HG02798 (cell line): ENCODE results near the gene SOS1.
"Not testable (repeated sequence)": the region's sequence is repeated elsewhere in the genome, so short reads cannot be mapped to it uniquely, and the experiment has no call there.

ENCODE experiments used
- ATAC-seq: cut with Tn5 transposase; IDR thresholded peaks from one replicate; pipeline ENCODE4 v1.9.1; 2021; ENCODE audit warnings: mild to moderate bottlenecking; ENCODE audit not compliant: unreplicated experiment, poor library complexity

Gene SOS1

DNA sequence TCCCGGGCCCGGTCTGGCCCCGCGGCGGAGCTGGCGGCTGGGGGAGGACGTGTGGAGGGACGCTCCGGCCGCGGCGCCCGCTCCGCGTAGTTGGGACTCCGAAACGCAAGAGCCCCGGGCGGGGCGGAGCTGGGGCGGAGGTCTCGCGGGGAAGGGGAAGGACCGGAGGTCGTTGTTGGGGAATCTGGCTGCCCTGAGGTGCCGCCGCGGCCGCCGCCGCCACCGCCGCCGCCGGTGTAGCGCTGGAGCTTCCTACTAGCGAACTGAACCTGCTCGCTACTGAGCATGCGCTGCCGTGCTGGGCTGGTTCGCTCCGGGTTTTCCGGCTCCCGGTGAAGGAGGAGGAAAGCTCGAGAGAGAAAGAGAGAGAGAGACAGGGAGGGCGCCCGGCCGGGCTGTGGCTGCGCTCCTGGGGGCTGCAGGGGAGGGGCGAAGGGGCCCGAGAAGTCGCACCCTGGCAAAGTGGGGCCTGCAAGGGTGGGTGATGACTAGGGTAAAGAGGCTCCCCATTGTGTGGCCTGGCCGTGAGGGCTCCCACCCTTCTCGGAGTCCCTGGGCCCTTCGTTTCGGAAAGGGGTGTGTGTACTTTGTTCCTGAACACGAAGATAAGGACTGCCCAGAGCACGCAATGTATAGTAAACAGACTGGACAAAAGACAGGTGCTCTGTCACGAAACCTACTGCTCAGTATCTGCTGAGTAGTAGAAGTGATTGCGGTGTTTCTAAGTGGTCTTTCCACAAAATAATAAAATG, at the start of gene SOS1:
Gene SOS1 (minus strand): TSS at position 281 of the 752 bp plus-strand sequence. CDS start 629 bp downstream, outside the sequence.
- ATAC-seq = peak; percentile 58

DNA sequence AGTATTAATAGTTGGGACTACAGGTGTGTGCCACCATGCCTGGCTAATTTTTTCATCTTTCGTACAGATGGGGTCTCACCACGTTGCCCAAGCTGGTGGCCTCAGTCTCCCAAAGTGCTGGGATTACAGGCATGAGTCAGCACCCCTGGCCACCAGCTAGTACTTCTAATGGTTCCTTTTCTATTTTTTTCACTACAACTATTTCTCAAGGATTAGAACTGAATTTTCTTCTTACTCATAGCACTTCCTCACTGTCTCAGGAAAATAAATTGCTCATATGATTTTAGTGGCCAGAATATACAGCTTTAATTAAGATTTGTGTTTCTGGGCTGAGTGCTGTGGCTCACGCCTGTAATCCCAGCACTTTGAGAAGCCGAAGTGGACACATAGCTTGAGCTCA, 43.2 kb upstream of the SOS1 start:
- no peak for ATAC-seq

DNA sequence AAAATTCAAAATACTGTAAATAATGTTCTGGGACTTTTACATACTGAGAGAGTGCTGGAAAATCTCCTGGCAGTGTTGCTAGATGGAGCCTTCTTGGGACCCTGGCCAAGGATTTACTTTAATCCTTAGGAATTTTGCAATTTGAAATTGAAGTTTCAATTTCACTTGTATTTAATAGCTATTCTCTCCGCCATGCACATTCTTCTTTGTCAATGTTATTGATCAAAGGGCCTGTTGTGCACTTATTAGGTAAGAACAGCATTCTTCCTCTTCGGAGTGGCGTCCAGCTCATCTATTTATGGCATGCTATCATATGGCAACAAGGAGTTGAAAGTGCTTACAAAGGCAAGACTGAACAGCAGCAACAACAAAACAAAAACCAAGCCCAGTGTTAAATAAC, 40.1 kb upstream of the SOS1 start:
- ATAC-seq = no peak

DNA sequence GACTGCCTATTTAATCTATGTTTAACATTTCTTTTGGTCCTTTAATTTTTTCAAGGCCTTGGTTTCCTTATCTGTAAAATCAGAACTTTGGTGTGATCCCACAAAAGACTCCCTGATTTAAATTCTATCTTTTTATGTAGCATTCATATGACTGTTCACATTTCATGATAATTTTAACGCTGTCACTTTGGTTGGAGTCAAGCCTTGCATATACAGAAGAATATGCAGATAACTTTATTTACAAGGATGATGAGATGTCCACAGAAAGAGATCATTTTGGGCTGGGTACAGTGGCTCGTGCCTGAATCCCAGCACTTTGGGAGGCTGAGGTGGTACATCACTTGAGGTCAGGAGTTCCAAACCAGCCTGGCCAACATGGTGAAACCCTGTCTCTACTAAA, 38.4 kb upstream of the SOS1 start:
- no peak for ATAC-seq

DNA sequence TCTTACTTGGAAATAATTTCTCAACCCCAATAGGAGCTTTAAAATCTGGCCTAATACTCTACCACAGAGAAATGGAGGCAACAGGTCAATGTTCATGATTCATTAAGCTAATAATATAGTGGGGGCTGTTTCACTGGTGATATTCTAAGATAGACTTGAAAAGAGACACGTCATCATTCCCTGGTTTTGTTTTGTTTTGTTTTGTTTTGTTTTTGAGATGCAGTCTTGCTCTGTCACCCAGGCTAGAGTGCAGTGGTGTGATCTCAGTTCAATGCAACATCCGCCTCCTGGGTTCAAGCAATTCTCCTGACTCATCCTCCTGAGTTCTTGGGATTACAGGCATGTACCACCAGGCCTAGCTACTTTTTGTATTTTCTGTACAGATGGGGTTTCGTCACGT, 37.5 kb upstream of the SOS1 start:
- no peak for ATAC-seq

DNA sequence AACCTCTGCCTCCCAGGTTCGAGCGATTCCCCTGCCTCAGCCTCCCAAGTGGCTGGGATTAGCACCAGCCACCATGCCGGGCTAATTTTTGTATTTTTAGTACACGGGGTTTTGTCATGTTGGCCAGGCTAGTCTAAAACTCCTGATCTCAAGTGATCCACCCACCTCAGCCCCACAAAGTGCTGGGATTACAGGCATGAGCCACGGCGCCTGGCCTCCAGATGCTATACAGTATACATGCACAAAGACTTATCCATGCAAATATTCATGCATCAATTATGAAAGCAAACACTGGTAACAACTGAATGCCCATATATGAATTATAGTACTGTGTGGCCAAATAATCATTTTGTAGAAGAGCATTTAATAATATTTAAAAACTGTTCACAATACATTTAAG, 36.0 kb upstream of the SOS1 start:
- ATAC-seq = no peak

DNA sequence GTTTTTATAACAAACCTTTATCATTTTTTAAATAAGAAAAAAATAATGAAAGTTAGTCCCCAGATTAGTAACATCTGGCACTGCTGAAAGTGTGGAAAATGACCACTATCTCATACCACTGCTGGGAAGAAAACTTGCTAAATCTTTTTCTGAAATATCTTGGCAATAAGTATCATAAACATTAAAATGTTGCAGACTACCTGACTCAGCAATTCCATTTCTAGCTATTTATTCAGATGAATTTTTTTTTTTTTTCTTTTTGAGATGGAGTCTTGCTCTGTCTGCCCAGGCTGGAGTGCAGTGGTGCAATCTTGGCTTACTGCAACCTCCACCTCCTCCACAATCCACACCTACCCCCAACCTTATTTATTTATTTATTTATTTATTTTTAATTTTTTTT, 35.3 kb upstream of the SOS1 start:
- no peak for ATAC-seq

DNA sequence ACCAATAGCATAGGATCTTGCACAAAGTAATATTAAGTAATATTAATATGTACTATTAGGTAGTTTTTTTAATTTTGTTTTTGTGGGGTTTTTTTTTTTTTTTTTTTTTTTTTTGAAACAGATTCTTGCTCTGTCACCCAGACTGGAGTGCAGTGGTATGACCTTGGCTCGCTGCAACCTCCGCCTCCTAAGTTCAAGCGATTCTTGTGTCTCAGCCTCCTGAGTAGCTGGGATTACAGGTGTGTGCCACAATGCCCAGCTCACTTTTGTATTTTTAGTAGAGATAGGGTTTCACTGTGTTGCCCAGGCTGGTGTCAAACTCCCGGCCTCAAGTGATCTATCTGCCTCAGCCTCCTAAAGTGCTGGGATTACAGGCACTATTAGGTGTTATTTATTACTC, 34.7 kb upstream of the SOS1 start:
- ATAC-seq = not testable (repeated sequence)

DNA sequence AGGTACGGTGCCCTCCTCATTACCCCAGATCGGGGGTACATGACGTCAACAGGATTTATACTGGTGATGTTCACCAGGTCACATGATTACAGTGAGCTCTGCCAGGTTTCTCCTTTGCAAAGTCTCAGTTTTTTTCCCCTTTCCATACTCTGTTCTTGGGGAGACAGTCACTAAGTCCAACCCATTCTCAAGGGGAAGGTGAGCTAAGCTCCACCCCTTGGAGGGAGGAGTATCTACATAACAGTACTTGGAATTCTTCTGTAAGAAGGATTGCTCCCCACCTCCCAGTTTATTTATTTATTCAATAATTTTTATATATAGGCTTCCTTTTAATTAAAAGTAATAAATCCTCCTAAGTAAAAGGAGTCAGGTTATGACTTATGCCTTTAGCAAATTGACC, 34.1 kb upstream of the SOS1 start:
- ATAC-seq = no peak

DNA sequence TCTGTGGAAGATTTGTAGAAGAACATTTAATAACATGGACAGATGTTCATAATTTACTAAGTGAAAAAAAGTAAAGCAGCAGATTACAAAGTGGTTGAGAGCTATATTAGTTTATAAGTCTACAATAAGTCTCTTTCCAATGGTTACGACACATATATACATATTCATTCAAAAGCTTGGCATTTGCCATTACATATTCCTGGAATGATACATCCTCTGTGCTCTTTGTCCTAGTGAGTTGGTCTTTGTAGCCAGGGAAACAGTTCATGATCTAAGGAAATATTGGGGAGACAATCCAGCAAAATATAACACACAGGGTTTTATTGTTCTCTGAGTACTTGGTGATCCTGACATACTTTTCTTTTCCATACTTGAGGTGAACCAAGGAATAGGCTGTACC, 32.5 kb upstream of the SOS1 start:
- ATAC-seq = no peak

DNA sequence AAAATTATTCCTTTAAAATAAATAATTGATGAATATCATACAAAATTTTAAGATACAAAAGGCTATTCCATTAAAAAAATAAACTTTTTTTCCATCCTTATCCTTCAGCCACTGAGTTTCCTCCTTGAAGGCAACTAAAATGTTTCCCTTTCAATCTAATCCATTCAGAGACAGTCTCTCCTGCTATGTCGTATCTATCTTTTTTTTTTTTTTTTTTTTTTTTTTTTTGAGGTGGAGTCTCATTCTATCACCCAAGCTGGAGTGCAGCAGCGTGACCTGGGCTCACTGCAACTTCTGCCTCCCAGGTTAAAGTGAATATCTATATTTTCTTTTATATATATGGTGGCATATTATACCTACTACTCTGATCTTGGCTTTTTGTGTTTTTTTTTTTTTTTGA, 31.7 kb upstream of the SOS1 start:
- ATAC-seq = no peak

DNA sequence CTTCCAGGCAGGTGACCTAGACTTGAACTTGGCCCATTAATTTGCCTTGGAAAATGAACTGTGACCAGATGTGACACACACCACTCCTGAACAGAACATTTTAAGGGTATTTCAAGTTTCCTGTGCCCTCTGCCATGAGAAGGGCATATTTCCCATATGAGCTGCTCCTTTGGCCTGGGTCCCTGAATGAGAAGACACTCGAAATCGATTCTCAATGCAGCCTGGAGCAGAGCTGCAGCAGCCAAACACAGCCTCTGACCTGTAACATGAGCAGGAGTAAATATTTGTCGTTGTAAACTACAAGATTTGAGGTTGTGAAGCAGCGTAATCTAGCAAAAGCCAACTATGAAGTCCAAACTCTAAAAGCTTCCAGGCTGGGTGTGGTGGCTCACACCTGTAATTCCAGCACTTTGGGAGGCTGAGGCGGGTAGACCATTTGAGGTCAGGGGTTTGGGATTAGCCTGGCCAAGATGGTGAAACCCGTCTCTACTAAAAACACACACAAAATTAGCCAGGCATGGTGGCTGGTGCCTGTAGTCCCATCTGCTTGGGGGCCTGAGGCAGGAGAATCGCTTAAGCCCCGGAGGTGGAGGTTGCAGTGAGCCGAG, 30.1 kb upstream of the SOS1 start:
- ATAC-seq = no peak

DNA sequence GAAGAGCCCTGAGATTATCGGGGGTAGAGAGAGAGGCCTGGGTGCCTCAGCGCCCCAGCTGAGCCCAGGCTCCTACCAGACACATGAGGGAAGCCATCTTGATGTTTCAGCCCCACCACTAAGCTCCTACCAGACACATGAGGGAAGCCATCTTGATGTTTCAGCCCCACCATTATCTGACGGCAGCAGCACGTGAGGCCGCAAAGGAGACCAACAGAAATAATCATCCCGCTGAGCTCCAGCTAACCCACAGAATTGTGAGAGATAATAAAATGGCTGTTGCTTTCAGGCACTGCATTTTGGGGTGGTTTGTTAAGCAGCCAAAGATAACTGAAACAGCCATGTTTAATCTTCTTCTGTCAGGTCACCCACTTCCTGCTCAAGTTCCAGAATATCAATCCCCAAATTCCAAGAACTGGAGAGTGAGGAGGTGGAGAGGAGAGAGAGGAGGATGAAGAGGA, 29.3 kb upstream of the SOS1 start:
- no peak for ATAC-seq

DNA sequence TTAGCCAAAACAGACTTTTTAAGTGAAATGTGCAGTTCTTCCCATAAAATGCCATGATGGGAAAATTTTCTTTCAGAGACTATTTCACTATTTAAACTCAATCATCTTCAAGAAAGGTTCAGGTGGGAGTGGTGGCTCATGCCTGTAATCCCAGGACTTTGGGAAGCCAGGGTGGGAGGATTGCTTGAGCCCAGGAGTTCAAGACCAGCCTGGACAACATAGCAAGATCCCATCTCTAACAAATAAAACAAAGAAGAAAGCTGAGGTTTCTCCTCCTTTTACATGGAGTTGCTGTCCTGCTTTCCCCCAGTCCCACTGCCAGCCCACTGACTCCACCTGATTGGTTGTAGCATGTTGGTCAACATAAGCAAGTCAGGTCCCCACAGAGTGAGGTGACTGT, 25.8 kb upstream of the SOS1 start:
- ATAC-seq = no peak

DNA sequence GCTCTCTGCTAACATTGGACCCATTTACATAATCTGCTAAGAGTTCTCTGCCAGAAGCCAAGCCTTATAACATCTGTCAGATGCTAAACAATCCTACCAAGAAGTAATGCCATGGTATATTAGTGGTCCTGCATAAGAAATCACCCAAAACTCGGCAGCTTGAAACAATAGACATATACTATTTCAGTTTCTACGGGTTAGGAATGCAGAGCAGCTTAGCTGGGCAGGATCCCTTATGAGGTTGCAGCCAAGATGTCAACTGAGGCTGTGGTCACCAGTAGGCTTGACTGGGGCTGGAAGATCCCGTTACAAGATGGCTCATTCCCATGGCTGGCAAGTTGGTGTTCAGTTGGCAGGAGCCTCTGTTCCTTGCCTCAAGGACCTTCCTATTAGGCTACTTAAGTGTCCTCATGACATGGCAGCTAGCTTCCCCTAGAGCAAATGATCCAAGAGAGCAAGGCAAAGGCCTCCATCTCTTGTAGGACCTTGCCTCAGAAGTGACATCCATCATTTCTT, 25.1 kb upstream of the SOS1 start:
- ATAC-seq = no peak

DNA sequence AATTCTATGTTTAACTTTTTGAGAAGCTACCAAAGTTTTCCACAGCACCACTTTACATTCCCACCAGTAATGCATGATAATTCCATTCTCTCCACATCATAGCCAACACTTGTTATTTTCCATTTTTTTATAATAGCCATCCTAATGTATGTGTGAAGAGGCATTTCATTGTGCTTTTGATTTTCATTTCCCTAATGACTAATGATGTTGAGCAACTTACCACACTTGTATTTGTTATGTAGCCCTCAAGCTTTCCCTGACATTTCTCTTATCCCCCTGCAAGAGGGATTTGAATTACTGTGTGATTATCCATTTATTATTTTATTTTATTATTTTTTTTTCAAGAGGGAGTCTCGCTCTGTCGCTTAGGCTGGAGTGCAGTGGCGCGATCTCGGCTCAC, 23.6 kb upstream of the SOS1 start:
- no peak for ATAC-seq

DNA sequence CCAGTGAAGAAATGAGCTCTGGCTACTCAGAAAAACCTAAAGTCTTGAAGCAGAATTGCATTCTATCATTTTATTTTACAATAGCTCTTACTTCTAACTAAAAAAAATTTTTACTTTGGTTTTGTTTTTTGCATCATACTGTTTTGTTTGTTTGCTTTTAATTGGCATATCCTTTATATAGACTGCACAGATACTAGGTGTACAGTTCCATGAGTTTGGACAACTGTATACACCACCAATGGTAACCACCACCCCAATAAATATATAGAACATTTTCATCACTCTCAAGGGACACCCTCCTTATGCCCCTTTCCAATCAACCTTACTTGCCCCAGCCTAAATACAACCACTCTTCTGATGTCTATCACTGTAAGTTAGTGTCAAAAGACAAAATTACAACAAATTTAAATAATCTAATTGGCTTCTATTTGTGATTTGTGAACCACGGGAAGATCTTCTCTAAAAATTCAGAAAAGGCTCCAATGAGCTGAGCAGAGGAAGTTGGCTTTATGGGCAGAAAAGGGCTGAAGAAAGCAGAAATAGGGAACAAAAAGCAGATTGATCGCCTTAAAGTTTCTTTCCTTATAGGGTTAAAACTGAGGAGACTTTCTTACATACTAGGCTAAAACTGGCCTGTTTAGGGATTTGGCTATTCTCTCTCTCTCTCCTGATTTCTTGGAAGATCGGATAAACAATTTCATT, 22.2 kb upstream of the SOS1 start:
- ATAC-seq = no peak

DNA sequence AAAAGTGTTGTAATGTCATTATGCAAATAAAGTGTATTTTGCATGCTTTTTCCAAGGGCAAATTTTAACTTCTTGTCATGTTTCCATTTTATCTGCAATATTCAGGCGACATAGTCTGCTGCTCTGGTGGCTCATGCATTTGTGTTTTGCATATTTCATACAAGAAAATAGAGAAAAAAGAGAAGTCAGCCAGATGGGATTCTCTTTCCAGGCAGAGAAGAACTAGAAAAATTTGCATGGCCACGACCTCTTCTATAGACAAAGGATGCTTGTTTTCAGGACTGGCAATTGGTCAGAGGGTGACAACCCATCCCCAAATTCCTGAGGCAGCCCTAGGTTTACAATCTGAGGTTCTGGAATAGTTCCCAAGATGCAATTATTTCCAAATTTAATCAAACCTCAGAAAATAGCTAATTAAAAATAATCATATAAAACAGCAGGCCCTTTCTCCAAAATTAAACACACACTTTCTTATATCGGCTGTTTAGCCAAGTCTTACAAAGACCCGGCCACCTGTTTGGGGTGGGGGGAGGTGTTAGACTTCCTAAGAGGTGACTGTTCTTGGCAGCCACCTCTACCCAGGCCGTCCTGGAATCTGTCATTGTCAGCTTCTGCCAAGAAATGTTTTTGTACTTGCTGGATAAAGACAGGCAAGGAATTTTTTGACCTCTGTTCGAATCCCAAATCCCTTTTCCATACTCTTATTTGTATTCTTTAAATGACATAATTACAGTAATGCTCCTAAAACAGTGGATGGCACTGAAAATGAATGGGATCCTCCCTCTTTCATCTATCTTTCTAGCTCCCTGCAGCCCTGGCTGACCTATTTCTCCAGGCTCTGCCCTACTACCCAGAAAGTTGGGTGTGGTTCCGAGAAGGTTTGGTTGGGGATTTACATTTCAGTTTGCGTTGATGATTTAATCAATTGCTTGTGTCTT, 20.8 kb upstream of the SOS1 start:
- ATAC-seq = no peak

DNA sequence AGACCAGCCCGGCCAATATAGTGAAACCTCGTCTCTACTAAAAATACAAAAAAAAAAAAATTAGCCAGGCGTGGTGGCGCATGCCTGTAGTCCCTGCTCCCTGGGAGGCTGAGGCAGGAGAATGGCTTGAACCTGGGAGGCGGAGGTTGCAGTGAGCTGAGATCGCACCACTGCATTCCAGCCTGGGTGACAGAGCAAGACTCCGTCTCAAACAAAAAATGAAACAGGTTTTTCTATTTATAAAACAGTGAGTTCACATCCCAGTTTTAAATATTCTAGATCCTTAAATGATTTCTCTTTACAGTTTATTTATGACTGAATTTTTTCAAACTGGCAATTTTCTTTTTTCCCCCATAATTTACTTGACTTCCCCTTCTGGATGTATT, 20.1 kb upstream of the SOS1 start:
- ATAC-seq = not testable (repeated sequence)

DNA sequence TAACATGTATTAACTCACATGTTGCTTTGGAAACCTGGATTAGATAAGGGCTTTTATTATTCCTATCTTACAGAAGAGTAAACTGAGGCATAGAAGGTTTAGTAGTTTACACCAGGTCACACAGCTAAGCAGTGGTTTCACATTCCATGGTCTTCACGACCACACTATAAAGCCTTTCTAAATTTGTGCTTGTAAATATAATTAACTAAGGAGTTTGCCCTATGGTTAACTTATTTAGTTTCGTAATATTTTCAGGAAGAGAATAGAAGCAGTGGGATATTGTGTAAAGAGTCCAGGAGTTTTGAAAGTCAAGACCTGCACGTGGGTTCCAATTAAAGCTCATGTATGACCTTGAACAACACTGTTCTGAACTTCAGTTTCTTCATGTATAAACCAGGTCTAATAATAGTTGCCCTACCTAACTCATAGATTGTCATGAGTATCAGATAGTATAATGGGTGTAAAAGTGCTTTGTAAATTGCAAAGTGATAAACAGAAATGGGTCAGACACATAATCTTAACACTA, 19.5 kb upstream of the SOS1 start:
- no peak for ATAC-seq
